HG03103 (cell line): ENCODE data around the gene NDST3.
"Not testable (repeated sequence)": the region's sequence is repeated elsewhere in the genome, so short reads cannot be mapped to it uniquely, and the experiment has no call there.

Experiments used
- ATAC-seq: cut with Tn5 transposase; IDR thresholded peaks from one replicate; pipeline ENCODE4 v1.9.1; 2021; ENCODE audit warnings: low read depth; ENCODE audit not compliant: unreplicated experiment

NDST3 gene

GRCh38 chr4:118290951-118291350 lies 256.7 kb downstream of the NDST3 start:
- ATAC-seq: no peak

- no peak for ATAC-seq
Observed at GRCh38 chr4:118296729-118297128, 262.4 kb downstream of the NDST3 start.

DNA sequence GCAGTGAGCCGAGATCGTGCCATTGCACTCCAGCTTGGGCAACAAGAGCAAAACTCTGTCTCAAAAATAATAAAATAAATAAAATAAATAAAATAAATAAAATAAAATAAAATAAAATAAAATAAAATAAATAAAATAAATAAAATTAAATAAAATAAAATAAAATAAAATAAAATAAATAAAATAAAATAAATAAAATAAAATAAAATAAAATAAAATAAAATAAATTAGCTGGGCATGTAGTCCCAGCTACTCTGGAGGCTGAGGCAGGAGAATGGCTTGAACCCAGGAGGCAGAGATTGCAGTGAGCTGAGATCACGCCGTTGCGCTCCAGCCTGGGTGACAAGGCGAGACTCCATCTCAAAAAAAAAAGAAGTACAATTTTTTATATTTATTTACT lies 265.3 kb downstream of the NDST3 start:
- ATAC-seq: not testable (repeated sequence)

- ATAC-seq: no peak
Observed at GRCh38 chr4:118307643-118308042, 273.4 kb downstream of the NDST3 start.
